Right atrium auricular region (tissue), 2 donors: ENCODE measurements around the gene DUSP9. TPM values are rescaled to one million over a fixed set of nuclear protein-coding genes. Genes with fewer than 3 reads are reported as not detected.
"Not testable (repeated sequence)": the region's sequence is repeated elsewhere in the genome, so short reads cannot be mapped to it uniquely, and the experiment has no call there.

Experiments used
- DNase-seq: peaks from one replicate; pipeline ENCODE4 v3.0.0-alpha.2; 2019; ENCODE audit warnings: low spot score
- H3K27ac ChIP-seq, 2 donors: fragments of 200-600 bp; sonication (generic); 1 replicate in 1 of 2; 2 replicates in 1 of 2; pipeline ENCODE4 v1.5.1; 2016 to 2019
- H3K27me3 ChIP-seq, 2 donors: fragments of 200-600 bp; sonication (generic); one replicate each; pipeline versions ENCODE4 v1.5.1 to v1.6.0; 2017 to 2019
- H3K36me3 ChIP-seq: fragments of 200-600 bp; sonication (generic); one replicate; pipeline ENCODE4 v1.5.1; 2016
- H3K4me1 ChIP-seq, 2 donors: fragments of 200-600 bp; sonication (generic); one replicate each; pipeline versions ENCODE4 v1.5.1 to v1.6.0; 2017 to 2019
- H3K4me3 ChIP-seq, 2 donors: fragments of 200-600 bp; sonication (generic); 1 replicate in 1 of 2; 2 replicates in 1 of 2; pipeline ENCODE4 v1.5.1; 2017 to 2019; ENCODE audit warnings: mild to moderate bottlenecking in 1 of 2, moderate library complexity in 1 of 2
- H3K9me3 ChIP-seq, 2 donors: fragments of 200-600 bp; sonication (generic); one replicate each; pipeline ENCODE4 v1.5.1; 2019
- total RNA-seq, 2 donors: library from RNA; depleted of rRNA; stranded (reverse); fragments of >200 nt; gene quantifications; one replicate each; pipeline ENCODE4 v1.1.0, GENCODE V29; 2016
- TF ChIP-seq, protein P1 (sequence below), 2 donors: fragments of 200-600 bp; sonication (generic); IDR thresholded peaks; one replicate each; pipeline ENCODE4 v1.5.1; 2019; ENCODE audit warnings: antibody characterized with exemption in 2 of 2

DUSP9 gene
- total RNA-seq, 2 donors from 2014 or later, result not detected

DNA sequence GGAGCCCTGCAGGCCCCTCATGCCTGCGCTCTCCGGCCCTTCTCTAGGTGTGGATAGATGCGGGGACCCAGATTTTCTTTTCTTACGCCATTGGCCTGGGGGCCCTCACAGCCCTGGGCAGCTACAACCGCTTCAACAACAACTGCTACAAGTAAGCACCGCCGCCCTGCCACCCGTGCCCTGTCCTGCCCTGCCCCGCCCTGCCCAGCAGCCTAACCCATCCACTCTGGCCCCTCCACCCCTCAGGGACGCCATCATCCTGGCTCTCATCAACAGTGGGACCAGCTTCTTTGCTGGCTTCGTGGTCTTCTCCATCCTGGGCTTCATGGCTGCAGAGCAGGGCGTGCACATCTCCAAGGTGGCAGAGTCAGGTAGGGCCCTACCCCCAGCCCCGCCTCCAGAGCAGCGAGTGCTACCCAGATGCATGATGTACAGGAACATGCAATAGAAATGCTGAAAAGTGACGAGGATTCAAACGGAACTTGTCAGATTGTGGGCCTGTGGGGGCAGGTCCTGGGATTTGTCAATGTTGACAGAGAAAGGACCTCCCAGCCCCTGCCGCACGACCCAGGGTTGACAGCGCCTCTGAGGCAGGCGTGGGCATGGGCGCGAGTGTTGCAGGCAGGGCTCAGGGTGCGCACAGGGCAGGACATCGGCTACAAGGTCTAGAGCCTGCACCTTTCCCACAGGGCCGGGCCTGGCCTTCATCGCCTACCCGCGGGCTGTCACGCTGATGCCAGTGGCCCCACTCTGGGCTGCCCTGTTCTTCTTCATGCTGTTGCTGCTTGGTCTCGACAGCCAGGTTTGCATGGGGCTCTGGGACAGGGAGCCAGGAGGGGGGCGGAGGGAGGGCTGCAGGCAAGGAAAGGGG is 46.4 kb downstream of the DUSP9 start:
- peaks cover 11% of the 10 kb centered on the region for H3K36me3 ChIP-seq
- TF ChIP-seq, protein P1, sequence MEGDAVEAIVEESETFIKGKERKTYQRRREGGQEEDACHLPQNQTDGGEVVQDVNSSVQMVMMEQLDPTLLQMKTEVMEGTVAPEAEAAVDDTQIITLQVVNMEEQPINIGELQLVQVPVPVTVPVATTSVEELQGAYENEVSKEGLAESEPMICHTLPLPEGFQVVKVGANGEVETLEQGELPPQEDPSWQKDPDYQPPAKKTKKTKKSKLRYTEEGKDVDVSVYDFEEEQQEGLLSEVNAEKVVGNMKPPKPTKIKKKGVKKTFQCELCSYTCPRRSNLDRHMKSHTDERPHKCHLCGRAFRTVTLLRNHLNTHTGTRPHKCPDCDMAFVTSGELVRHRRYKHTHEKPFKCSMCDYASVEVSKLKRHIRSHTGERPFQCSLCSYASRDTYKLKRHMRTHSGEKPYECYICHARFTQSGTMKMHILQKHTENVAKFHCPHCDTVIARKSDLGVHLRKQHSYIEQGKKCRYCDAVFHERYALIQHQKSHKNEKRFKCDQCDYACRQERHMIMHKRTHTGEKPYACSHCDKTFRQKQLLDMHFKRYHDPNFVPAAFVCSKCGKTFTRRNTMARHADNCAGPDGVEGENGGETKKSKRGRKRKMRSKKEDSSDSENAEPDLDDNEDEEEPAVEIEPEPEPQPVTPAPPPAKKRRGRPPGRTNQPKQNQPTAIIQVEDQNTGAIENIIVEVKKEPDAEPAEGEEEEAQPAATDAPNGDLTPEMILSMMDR (IDR thresholded peaks at IDR 0.05), result no peak
- no peaks in the 10 kb centered on the region for H3K9me3 ChIP-seq
- no peaks in the 10 kb centered on the region for H3K4me1 ChIP-seq
- DNase-seq, result no peak
- H3K27ac ChIP-seq, result peak overlapping the region in 1 of 2 donors; percentile 72
- H3K4me3 ChIP-seq, result no peak overlapping the region
- no peaks in the 10 kb centered on the region for H3K27me3 ChIP-seq

DNA sequence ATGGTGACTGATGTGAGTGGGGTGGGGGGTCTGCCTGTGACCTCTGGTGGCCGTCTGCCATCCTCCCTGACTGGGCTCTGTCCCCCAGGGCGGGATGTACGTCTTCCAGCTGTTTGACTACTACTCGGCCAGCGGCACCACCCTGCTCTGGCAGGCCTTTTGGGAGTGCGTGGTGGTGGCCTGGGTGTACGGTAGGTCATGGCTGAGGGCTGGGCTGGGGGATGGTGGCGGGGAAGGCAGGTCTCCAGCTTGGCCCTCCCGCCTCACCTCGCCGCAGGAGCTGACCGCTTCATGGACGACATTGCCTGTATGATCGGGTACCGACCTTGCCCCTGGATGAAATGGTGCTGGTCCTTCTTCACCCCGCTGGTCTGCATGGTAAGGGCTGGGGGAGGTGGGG is 47.3 kb downstream of the DUSP9 start:
- not testable (repeated sequence) for H3K27ac ChIP-seq, H3K9me3 ChIP-seq, H3K4me1 ChIP-seq, H3K4me3 ChIP-seq, H3K27me3 ChIP-seq, DNase-seq
- peaks cover 11% of the 10 kb centered on the region for H3K36me3 ChIP-seq

DNA sequence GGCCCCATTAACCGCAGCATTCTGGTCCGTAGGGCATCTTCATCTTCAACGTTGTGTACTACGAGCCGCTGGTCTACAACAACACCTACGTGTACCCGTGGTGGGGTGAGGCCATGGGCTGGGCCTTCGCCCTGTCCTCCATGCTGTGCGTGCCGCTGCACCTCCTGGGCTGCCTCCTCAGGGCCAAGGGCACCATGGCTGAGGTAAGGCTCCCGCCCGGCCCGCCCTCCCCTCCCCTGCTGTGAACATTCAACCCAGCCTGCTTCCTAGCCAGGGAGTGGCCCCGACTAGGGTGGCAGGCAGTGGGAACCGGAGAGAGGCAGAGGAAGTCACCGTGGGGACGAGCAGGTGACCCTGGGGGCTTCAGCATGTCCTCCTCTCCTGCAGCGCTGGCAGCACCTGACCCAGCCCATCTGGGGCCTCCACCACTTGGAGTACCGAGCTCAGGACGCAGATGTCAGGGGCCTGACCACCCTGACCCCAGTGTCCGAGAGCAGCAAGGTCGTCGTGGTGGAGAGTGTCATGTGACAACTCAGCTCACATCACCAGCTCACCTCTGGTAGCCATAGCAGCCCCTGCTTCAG is 47.8 kb downstream of the DUSP9 start:
- DNase-seq, result no peak
- TF ChIP-seq, protein P1 (IDR thresholded peaks at IDR 0.05), result no peak
- no peaks in the 10 kb centered on the region for H3K9me3 ChIP-seq
- H3K36me3 ChIP-seq, result peaks cover 11% of the 10 kb centered on the region
- no peaks in the 10 kb centered on the region for H3K4me1 ChIP-seq
- no peaks in the 10 kb centered on the region for H3K27me3 ChIP-seq
- no peak overlapping the region for H3K4me3 ChIP-seq
- H3K27ac ChIP-seq, result peak overlapping the region in 1 of 2 donors; percentile 46

DNA sequence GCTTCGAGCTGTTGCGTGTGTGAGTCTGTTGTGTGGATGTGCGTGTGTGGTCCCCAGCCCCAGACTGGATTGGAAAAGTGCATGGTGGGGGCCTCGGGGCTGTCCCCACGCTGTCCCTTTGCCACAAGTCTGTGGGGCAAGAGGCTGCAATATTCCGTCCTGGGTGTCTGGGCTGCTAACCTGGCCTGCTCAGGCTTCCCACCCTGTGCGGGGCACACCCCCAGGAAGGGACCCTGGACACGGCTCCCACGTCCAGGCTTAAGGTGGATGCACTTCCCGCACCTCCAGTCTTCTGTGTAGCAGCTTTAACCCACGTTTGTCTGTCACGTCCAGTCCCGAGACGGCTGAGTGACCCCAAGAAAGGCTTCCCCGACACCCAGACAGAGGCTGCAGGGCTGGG is 49.1 kb downstream of the DUSP9 start:
- H3K9me3 ChIP-seq, result no peaks in the 10 kb centered on the region
- no peaks in the 10 kb centered on the region for H3K27me3 ChIP-seq
- TF ChIP-seq, protein P1 (IDR thresholded peaks at IDR 0.05), result no peak
- H3K36me3 ChIP-seq, result peaks cover 11% of the 10 kb centered on the region
- no peak for DNase-seq
- no peak overlapping the region for H3K4me3 ChIP-seq
- H3K27ac ChIP-seq, result no peak overlapping the region
- no peaks in the 10 kb centered on the region for H3K4me1 ChIP-seq

DNA sequence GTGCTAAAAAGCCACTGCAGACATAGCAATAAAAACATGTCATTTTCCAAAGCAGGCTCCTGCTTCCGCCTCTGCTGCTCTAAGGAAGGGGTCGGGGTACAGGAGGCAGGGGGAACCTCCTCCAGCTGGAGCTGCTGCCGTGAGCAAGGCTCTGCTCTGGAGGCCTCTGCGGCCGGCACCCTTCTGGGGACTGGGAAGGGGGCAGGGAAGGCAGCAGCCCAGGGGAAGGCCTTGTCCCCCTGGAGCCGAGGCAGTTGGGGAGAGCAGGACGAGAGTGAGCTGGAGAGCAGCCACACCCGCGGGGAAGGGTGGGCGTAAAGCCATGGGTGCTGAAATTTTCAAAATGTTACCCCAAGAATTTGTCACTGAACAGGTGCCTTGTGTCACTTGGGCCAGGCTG is 49.5 kb downstream of the DUSP9 start:
- not testable (repeated sequence) for DNase-seq, H3K27ac ChIP-seq, H3K4me1 ChIP-seq, H3K4me3 ChIP-seq, H3K27me3 ChIP-seq, H3K9me3 ChIP-seq
- H3K36me3 ChIP-seq, result peaks cover 14% of the 10 kb centered on the region

DNA sequence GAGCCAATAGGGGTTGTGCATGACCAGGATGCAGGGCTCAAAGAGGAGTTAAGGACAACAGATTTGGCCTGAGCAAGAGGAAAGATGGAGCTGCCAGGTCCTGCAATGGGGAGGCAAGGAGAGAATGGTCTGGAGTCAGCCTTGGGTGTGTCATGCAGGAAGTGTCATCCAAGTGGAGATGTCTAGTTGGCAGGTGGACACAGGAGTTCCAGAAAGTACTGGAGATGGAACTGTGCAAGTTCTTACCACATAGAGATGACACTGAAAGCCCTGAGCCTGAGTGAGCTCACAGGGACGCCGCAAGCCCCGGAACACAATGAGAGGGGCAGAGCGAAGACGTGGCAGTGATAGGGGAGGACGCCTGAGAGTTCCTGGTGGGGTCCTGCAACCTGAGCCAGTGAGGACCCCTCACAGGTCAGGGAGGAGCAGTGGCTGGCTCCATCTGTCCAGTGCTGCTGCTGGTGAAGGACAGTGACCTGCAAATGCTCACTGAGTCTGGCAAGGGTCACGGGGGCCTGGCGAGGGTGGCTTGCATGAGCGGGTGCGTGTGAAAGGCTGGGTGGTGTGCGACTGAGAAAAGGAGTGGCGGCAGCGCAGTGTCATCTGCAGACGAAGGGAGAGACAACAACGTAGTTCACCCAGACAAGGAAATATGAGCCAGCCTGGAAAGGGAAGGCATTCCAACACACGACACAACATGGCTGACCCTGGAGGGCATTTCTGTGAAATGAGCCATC is 50.2 kb downstream of the DUSP9 start:
- peak overlapping the region; percentile 16 to 31 for H3K27ac ChIP-seq

More for the DNA sequence above, 50.2 kb downstream of the DUSP9 start:
- H3K9me3 ChIP-seq, H3K4me1 ChIP-seq, DNase-seq, H3K4me3 ChIP-seq, H3K27me3 ChIP-seq: not testable (repeated sequence)
- H3K36me3 ChIP-seq, result peaks cover 20% of the 10 kb centered on the region
